Myocyte (in vitro differentiated cells): ENCODE measurements around the gene TAF10. TPM values are rescaled to one million over a fixed set of nuclear protein-coding genes. Genes with fewer than 3 reads are reported as not detected.

Experiments used
- DNase-seq: peaks from one replicate; pipeline ENCODE4 v3.0.0-alpha.2; 2012; ENCODE audit warnings: low read depth
- polyA plus RNA-seq: library from polyadenylated mRNA; unstranded; fragments of >200 nt; gene quantifications from one replicate; pipeline ENCODE4 v1.2.1, GENCODE V29; 2012; ENCODE audit warnings: missing spikeins
- total RNA-seq: library from RNA; depleted of rRNA; stranded (reverse); fragments of >200 nt; gene quantifications from 2 replicates; pipeline ENCODE4 v1.2.3, GENCODE V29; 2014

TAF10 gene
- total RNA-seq: 84.2 and 145 TPM in 2 replicates
- 293 TPM for polyA plus RNA-seq

DNA sequence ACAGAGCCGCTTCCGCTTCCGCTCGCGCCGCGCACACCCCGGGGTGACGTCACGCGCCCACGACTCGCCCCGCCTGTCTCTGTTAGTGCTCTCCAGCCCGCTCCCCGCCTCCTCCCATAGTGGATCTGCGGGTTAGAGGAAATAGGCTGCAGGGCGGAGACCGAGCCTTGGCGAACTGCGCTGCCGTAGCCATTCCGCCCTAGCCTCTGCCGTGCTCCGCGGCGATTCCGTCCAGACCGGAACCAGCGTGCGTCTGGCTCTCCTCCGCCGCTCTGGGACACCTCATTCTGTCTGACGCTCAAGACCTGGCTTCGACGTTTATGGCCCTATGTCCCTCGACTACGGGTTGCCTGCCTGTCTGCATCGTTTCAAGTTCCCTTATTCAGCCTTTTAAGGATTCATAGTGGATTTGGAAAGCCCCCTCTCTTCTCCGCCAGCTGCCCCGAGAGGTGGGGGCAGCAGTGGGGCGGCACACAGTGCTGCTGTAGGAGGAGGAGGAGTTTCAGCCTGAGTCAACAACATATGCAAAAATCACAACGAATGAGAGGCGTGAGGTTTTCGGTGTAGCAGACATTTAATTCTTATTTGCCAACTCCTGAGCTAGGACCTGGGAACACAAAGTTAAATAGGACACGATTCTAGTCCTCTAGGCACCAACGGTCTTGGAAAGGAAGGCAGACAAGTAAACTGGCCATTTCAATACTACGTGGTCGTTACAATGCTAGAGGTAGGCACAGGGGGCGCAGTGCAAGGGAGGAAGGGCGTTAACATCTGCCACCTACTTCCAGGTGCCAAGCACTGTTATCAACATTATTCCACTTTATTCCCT, at the start of gene TAF10:
Gene TAF10, minus strand, starts transcription at position 4 of the 829 bp plus-strand sequence. CDS start 27 bp downstream, outside the sequence.
- DNase-seq: peak; percentile 96

DNA sequence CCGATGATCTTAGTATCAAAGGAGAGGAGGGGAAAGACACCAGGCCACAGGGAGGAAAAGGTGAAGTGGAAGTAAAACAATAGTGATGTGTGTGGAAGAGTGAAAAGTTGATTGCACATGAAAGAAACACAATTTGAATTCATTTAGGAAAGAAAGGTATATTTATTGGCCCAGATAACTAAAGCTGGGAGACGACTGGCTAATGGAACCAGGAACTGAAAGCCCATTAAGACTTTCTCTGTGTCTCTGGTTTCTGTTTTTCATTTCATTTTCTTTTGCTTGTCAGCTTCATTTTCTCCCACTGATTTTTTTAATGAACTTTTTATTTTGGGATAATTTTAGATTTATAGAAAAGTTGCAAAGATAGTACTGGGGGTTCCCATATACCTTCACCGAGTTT, 48.7 kb upstream of the TAF10 start:
- no peak for DNase-seq

DNA sequence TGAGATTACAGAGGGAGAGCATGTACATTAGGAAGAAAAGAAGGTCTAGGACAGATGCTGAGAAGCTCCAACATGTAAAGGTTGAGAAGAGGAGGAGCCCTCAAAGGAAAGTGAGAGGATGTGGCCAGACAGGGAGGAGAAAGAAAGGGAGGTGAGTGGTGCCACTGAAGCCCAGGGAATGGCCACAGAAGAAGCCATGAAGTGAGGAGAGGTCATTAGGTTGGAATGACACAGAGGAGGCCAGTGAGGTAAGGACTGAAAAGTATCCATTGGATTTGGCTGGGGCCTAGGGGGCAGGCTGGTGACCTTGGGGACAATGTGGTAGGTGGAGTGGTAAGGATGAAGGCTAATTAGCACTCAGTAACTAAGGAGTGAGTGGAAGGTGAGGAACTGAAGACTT, 46.6 kb upstream of the TAF10 start:
- DNase-seq: no peak

DNA sequence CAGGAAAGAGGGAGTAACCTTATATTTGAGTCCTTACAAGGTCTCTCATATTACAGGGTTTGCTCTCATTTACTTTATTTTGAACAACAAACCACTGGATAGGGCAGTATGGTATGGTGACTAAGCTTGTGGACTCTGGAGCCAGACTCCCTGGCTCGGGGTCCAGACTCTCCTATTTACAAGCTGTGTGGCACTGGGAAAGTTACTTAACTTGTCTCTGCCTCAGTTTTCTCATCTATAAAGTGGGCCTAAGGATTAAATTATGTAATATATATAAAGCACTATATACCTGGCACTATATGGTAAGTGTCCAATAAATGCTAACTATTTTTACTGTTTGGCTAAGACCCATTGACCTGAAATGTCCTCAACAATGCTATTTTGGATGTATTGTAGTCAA, 45.3 kb upstream of the TAF10 start:
- DNase-seq: no peak

DNA sequence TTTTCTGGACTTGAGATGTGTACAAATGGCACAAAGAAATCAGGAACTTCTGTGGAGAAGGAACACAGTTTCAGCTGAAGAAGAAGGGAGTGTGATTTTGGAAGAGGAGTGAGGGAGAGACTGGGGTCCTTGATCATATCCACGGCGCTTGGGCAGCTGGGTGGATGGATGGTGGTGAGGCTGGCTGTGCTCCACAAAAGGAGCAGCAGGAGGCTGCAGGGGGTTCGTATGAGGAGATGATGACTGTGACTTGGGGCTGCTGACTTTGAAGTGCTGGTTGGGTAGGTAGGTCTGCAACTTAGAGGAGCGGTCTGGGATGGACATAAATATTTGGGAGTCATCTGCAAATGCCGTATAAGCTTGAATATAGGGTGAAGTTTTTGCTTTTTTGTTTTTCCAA, 44.9 kb upstream of the TAF10 start:
- no peak for DNase-seq

DNA sequence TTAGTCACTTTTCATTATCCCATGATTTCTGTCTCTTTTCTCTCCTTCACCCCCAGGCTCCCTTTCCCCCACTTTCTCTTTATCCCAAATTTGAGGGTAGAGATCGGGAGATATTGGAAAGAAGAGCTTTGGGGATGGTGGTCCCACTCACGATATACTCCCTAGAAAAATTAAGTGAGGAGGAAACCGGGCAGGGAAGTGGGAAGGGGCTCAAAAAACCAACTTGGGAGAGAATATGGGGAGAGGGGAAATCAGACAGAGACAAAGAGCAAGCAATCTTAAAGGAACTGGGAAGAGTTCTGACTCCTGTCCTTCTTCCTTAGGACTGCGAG, 44.5 kb upstream of the TAF10 start:
- DNase-seq: no peak

DNA sequence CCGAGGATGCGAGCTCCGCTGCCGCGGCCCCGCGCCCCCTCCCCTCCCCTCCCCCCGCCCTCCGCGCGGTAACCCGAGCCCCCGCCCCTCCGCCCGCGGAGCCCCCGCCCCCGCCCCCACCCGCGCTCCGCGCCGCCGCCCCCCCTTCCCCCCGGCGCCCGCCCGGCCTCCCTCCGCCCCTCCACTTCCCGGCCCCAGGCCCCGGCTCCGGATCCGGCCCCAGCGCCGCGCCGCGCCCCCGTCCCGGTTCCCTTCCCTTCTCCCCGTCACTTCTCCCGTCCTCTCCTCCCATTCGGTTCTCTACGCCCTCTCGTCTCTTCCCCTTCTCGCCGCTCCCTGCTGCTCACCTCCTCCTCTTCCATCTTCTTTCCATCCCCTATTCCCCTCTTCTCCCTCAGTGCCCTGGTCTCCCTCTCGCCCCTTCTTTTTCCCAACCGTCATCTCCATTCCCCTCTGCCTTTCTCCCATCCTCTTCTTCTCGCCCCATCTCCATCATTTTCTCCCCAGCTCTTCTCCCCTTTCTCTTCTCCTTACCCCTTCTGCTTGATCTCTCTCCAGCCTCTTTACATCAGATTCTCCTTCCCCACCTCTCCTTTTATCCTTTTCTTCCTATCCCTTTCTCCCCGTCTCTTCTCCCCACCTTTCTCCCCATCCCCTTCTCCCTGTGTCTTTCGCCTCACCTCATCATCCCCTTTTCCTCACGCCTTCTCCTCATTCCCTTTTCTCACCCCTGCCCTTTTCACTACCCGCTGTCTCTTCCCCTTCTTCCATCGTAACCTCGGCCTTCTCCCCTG, 44.0 kb upstream of the TAF10 start, which contains the start of gene DCHS1:
Gene DCHS1, minus strand, starts transcription at position 20 of the 794 bp plus-strand sequence. CDS start 14,196 bp downstream, outside the sequence.
- DNase-seq: no peak

DNA sequence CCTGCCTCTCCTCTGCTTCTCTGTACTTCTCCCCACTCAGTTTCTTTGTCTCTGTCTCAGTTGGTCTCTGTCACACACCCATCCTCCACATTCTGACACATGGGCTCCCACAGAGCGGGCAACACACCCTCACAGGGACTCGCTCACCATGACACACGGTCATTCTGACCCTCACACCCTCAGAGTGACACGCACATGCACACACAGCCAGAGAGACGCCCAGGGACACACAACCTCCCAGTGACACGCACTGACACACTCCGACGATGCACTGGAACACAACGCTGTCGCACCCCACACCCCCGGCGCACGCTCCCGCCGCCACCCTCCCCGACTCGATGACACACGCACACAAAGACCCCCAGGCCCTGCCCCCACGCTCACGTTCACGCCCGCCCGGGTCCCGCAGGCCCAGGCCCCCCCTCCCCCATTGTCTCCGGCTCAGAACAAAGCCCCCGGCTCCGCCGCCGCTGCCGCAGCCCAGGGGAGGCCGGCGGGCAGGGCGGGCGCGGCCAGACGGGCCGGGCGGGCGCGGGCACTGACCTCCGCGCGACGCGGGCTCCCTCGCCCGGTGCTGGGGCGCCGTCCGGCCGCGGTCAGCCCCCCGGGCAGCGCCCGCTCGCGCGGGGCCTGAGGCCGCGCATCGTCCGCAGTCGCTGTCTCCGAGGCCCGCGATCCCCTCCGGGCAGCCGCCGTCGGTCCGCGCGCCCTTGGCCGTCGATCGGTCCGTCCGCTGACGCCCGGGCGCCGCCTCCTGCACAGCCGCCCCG, 43.2 kb upstream of the TAF10 start:
- DNase-seq: no peak

DNA sequence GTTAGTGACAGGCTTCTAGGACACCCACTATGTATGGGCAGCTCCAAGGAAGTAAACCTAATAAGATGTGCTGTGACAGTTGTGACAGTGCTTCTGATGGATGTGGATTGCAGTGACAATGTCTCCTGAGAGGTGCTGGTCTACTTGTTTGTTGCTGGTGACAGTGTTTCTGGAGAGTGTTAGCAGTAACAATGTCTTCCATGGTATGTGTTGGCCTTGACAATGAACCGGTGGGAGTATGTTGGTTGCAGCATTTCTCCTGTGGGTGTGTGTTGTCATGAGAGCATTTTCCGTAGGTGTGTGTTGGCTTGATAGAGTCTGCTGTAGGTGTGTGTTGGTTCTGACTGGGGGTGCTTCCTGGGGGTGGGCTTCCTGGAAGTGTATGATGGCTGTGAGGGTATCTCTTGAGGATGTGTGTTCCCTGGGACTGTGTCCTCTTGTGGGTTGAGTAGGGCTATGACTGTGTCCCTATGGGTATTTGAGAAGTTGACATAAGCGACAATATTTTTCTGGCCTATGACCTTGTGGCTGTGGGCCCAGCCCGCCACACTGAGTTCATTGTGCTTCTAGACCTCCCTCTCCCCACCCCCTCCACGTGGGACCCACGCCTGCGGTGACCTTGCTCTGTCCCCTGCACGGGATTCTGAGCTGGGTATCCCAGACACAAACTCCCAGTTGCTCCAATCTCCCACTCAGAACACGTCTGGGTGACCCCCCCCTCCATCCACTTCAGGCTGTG, 42.4 kb upstream of the TAF10 start:
- DNase-seq: no peak

DNA sequence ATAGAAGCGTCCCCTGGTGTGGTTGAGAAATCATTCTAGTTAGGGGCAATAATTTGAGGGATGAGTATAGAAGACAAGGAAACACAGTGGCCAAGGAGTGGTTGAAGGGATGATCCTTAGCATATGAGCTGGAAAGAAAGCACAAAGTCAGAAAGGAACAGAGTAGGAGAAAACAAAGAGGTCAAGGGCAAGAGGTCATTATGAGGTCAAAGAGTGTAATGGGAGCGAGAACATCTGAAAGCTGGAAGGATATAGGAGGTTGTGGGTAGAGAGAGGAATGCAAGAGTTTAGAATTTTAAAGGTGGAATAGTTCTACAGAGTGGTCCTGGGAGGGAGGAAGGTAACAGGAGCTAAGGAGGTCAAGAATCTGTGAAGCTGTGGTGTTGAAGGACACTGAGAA, 41.6 kb upstream of the TAF10 start:
- DNase-seq: no peak

DNA sequence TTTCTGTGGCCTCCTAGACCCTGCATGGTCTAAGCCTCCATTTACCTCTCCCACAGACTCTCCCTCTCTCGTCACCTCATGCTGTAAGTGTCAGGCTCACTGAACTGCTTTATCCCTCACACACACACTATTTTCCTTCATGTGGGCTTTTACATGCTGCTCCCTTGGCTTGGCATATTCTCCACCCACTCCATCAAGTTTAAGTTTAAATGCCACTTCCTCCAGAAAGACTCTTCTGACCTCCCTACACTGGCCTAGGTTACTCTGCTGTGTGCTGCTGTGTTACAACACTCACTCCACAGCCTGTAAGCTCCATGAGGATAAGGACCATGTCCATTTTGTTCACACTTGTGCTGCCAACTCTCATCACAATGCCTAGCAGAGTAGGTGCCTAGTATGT, 41.1 kb upstream of the TAF10 start:
- no peak for DNase-seq

DNA sequence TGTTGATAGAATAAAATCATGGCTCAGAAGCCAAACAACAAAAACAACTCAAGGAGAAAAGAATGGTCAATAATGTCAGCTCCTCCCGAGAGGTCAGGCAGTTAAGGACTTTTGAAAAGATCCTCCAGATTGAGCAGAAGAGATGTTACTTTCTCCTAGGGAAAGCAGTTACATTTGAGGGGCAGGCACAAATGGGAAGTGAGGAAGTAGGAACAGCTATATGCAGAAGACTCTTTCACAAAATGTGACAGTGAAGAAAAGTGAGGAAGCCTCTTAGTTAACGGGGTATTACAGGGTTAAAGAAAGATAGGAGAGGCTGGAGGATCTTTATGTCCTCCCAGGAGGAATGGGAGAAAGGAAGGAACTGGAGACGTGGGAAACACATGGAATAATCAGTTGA, 40.2 kb upstream of the TAF10 start:
- no peak for DNase-seq

DNA sequence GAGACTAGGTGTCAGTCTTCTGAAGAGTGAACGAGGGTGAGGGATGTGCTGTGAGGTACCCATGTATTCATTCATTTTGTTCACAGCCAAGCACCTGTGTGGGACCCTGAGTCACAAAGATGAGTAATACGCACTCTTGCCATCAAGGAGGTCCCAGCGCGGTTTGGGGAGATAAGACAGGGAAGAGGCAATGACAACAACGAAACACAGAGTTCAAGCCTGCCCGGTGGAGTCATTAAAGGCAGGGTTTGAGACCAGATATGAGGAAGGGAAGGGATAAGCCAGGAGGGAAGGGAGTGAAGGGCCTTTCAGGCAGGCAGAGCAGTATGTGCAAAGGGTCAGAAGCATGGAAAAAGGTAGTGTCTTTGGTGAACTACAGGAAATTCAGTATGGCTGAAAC, 39.0 kb upstream of the TAF10 start:
- DNase-seq: no peak

DNA sequence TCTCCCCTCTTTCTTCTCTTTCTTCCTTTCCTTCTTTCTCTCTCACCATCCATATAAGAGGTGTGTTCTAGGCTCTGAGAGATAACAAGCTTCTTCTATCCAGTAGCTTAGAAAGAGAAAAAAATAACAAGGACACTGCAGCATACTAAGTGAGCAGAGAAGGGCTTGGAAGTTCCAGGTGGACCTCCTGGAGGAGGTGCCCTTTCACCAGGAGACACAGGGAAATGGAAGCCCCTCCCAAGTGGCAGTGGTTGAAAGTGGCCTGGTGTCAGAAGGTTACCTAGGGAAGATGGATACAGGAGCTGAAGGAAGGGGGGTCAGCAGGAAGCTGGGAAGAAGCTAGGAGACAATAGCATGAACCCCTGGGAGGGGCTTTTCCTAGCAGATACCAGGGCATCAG, 38.1 kb upstream of the TAF10 start:
- DNase-seq: no peak

DNA sequence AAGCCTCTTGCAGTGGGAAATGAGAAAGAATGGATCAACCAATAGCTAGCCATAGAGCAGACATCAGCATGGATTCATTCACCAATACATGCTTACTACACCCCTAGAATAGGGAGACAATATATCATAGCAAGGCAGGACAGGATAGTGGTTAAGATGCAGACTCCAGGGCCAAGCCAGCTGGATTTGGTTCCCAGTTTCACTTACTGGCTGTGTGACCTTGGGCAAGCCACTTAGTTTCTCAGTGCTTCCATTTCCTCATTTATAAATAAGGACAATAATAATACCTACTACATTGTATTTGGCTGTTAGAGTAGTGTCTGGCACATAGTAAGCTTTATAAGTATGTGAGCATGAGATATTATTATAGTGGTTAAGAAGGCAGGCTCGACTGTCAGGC, 36.5 kb upstream of the TAF10 start:
- no peak for DNase-seq

DNA sequence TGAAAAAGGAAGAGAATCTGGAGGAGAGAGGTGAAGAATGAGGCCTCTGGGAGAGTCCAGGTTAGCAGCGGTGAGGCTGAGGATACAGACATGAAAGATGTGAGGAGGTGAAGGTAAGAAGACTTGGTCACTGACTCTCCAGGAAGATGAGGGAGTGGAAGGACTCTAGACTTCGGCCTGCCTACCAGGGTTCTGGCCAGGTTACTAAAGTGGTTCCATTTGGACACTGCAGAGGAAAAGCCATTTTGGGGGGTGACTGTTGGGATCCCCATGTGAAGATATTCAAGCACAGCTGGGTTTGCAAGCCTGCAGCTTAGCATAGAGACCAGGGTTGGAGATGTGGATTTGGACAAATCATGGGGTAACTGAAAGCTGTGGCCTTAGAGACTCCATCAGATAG, 35.8 kb upstream of the TAF10 start:
- DNase-seq: no peak

DNA sequence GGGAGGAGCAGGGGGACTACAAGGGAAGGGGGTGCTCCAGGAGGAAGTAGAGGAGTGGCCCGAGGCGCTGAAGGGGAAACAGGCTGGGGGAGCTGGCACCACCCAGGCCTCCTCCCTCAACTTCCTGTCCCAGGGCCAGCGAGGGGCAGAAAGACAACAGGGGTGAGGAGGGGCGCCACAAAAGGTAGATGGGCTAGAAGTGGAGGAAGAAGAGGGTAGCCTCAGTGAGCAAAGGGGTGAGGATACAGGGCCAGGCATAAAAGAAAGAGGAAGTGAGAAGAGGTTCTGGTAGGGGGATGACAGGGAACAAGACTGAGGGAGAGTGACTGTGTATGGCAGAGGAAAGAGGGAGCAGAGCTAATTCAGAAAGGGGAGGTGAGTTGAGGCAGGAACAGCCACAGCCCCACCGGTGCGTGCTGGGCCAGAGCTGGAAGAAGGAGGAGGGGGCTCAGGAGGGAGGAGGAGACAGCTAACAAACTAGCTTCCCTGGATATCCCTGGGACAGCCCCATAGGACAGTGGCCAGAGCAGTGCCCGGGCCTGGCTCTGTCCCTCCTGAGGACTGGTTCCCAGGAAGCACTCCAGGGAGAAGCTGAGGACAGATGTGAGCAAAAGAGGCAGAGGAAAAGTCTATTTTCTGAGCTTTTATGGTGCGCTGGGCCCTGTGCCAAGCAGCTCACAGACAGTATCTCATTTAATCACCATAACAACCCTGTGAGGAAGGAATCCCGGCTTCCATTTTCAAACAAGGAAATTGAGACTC, 35.1 kb upstream of the TAF10 start:
- no peak for DNase-seq

DNA sequence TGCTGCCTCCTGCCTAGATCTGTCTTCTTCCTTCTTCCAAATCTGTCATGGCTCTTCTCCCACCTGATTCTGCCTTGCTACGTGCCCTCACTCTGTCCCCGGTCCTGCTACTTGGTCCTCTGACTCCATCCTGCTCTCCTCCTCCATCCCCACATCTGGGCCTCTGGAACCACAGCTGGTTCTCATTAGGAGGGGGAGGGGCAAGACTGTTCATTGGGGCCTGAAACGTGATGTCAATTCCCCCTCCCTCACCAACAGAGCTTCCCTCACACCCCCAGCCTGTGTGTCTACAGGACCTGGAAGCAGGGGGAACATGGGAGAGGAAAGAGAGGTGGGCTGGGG, 34.5 kb upstream of the TAF10 start:
- DNase-seq: no peak

DNA sequence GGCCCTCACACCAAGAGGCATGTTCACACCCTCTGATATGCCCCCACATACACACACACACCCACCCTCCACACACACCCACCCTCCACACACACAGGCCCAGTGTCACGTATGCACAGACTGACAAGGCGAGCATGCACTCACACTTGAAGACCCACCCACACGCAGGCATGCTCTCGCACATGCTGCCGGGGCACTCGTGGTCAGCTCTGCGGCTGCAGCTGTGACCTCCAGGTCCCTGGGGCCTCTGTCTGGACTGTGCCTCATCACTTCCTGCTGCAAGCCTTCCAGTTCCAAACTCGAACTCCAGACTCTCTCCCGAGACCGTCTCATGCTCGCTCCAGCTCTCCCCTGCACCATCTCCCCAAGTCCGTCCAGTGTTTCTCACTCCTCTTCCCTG, 34.1 kb upstream of the TAF10 start:
- DNase-seq: peak; percentile 89

DNA sequence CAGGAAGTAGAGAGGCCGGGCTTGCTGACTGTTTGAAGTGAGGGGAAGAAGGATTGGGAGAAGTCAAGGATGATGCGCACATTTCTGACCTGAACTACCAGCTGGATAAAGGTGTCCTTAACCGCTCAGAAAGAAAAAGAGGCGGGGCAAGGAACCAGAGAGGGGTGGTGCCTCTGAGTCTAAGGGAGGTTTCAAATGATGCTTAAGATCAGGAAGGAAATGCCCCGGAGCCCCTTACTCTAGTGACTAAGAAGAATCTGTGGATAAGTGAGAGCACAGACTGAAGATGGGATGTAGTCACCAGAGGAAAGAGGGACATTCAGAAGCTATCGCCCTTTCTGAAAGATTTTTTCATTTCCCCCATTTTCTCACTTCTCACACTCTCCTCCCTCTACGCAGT, 30.9 kb upstream of the TAF10 start:
- DNase-seq: no peak
